Gastroesophageal sphincter (tissue), 3 donors: ENCODE results near the gene ODF2.

Experiments used
- CTCF ChIP-seq, 4 experiments: fragments of 200-600 bp in 2 of 4; fragments of 450-650 bp in 2 of 4; sonication (generic) in 1 of 4; IDR thresholded peaks; one replicate each; pipeline ENCODE4 v1.5.1; 2017 to 2019; ENCODE audit warnings: antibody characterized with exemption in 4 of 4, mild to moderate bottlenecking in 2 of 4, moderate library complexity in 2 of 4
- EP300 ChIP-seq: sonication (generic); formaldehyde crosslinking; IDR thresholded peaks from one replicate; pipeline ENCODE4 v1.6.1; 2017; ENCODE audit warnings: antibody characterized with exemption, mild to moderate bottlenecking
- POLR2A ChIP-seq, 2 donors: fragments of 450-650 bp; IDR thresholded peaks; one replicate each; pipeline ENCODE4 v1.6.1; 2017; ENCODE audit warnings: antibody characterized with exemption in 2 of 2, mild to moderate bottlenecking in 2 of 2, moderate library complexity in 1 of 2
- POLR2AphosphoS5 ChIP-seq: sonication (generic); formaldehyde crosslinking; IDR thresholded peaks from one replicate; pipeline ENCODE4 v1.6.1; 2017; ENCODE audit warnings: antibody characterized with exemption

GRCh38 chr9:128479262-128479661 is 23.5 kb downstream of the ODF2 start:
- TF ChIP-seq CTCF (IDR thresholded peaks at IDR 0.05) (no peak), POLR2A (IDR thresholded peaks at IDR 0.05) (no peak), EP300 (no peak), POLR2AphosphoS5 (no peak)
